OCI-LY7 (cell line): ENCODE data around the gene UBL5. TPM values are rescaled to one million over a fixed set of nuclear protein-coding genes. Genes with fewer than 3 reads are reported as not detected.

Experiments used
- BruUV-seq: library from RNA; stranded (reverse); fragments of 400-500 nt; replicated peaks from 2 replicates; lab custom pipeline; 2021; lab: Mats Ljungman, UMichigan
- CTCF ChIA-PET: fragments of 300-600 bp; sonication (Branson Sonifier 250); formaldehyde crosslinking; loops from one replicate; lab custom pipeline; 2022; ENCODE audit warnings: antibody characterized with exemption; ENCODE audit not compliant: unreplicated experiment; lab: Charles Lee
- POLR2A ChIA-PET: fragments of 300-600 bp; sonication (Branson Sonifier 250); formaldehyde crosslinking; loops from one replicate; lab custom pipeline; 2022; ENCODE audit warnings: antibody characterized with exemption; lab: Charles Lee
- DNase-seq: peaks from one replicate; pipeline ENCODE4 v3.0.0-alpha.2; 2015; ENCODE audit warnings: low spot score
- H2AFZ ChIP-seq: fragments of 200-600 bp; sonication (generic), shearing (Covaris generic); 2 replicates; pipeline ENCODE4 v1.6.1; 2014; ENCODE audit warnings: mild to moderate bottlenecking, antibody characterized with exemption, low read length, moderate library complexity
- H3K27ac ChIP-seq: fragments of 200-600 bp; sonication (generic); 2 replicates; pipeline ENCODE4 v1.5.1; 2014; ENCODE audit warnings: mixed run types, low read depth, mild to moderate bottlenecking, moderate library complexity, low read length, inconsistent platforms; ENCODE audit not compliant: poor library complexity, severe bottlenecking
- H3K36me3 ChIP-seq: fragments of 200-600 bp; sonication (generic); 2 replicates; pipeline ENCODE4 v1.6.1; 2014; ENCODE audit warnings: mild to moderate bottlenecking, antibody characterized with exemption, low read length, moderate library complexity, mixed read lengths; ENCODE audit not compliant: insufficient read depth
- H3K4me1 ChIP-seq: fragments of 200-600 bp; sonication (generic); 2 replicates; pipeline ENCODE4 v1.5.1; 2014; ENCODE audit warnings: mild to moderate bottlenecking, low read length; ENCODE audit not compliant: insufficient read depth, poor library complexity, severe bottlenecking
- H3K4me2 ChIP-seq: fragments of 200-600 bp; sonication (generic); 2 replicates; pipeline ENCODE4 v1.6.1; 2014; ENCODE audit warnings: mild to moderate bottlenecking, low read length
- H3K4me3 ChIP-seq: fragments of 200-600 bp; sonication (generic); 2 replicates; pipeline ENCODE4 v1.5.1; 2014; ENCODE audit warnings: mild to moderate bottlenecking, low read depth, low read length; ENCODE audit not compliant: poor library complexity, severe bottlenecking
- H3K79me2 ChIP-seq: fragments of 200-600 bp; sonication (generic); 2 replicates; pipeline ENCODE4 v1.6.1; 2016; ENCODE audit warnings: low read depth, mild to moderate bottlenecking, low read length, moderate library complexity, mixed read lengths; ENCODE audit not compliant: insufficient read depth
- H3K9me2 ChIP-seq: fragments of 200-600 bp; sonication (generic); 2 replicates; pipeline ENCODE4 v1.6.1; 2016; ENCODE audit warnings: mild to moderate bottlenecking, low read length, mixed read lengths; ENCODE audit not compliant: insufficient read depth
- H3K9me3 ChIP-seq: fragments of 200-600 bp; sonication (generic); 2 replicates; pipeline ENCODE4 v1.6.1; 2014; ENCODE audit warnings: mild to moderate bottlenecking, mixed run types, low read length, mixed read lengths
- H4K20me1 ChIP-seq: fragments of 200-600 bp; sonication (generic); 2 replicates; pipeline ENCODE4 v1.6.1; 2014; ENCODE audit warnings: mild to moderate bottlenecking, antibody characterized with exemption, low read length, moderate library complexity, mixed read lengths; ENCODE audit not compliant: insufficient read depth
- EZH2phosphoT487 ChIP-seq: fragments of 200-600 bp; sonication (generic); IDR thresholded peaks from 2 replicates; pipeline ENCODE4 v1.6.1; 2018; ENCODE audit warnings: low read depth, borderline replicate concordance, mild to moderate bottlenecking, mixed run types, antibody characterized with exemption, low read length, moderate library complexity, mixed read lengths
- intact Hi-C: fragments of 100-400 bp; cut with micrococcal nuclease; formaldehyde crosslinking; loops from one replicate; pipeline ENCODE4 v1.10.0; 2022; ENCODE audit not compliant: unreplicated experiment
- small RNA-seq: library from RNA; depleted of rRNA; stranded (forward); fragments of <200 nt; gene quantifications from one replicate; pipeline ENCODE3, GENCODE V24; 2014
- total RNA-seq, 2 experiments: library from RNA; depleted of rRNA in 1 of 2; stranded (reverse); fragments of >200 nt in 1 of 2; shearing (Covaris generic) in 1 of 2; gene quantifications; 2 replicates each; pipeline ENCODE4 v1.2.3, GENCODE V29; 2014 to 2022
- TF ChIP-seq, protein P1 (sequence below): fragments of 200-600 bp; sonication (generic); conservative IDR thresholded peaks from 2 replicates; pipeline ENCODE4 v1.5.1; 2014; ENCODE audit warnings: mild to moderate bottlenecking, antibody characterized with exemption, low read length, moderate library complexity, mixed read lengths

Gene UBL5
- total RNA-seq, 2 experiments from 2014 or later, result 162 to 323 TPM

DNA sequence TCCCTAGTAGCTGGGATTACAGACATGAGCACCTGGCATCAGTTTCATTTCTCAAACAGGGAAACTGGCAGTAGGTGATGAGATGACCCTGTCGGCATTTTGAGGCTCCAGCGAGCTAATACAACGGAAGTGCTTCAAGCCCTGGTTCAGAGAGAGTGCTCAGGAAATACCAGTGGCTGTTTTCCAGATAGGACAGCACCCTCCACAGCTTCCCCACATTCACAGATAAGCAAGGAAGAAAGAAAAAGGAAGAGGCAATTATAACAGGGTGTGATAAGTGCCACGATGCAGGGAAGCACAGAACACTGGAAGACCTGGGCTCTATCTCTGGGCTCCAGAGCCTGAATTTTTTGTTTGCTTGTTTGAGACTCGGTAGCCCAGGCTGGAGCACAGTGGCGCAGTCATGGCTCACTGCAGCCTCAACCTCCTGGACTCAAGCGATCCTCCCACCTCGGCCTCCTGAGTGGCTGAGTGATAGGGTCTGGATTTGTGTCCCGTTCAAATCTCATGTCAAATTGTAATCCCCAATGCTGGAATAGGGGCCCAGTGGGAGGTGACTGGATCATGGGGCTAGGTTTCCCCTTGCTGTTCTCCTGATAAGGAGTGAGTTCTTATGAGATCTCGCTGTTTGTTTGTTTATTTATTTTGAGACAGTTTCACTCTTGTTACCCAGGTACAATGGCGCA, 50.9 kb downstream of the UBL5 start:
- intact Hi-C loops, result no loop called here
- no peaks in the 10 kb centered on the region for H3K36me3 ChIP-seq
- ChIA-PET POLR2A (no interaction called here), CTCF (interaction anchor here (0.5 kb wide), 1 partner anchor 235 kb away, joined by 3 read pairs; no protein-coding TSS in a partner anchor)
- no peaks in the 10 kb centered on the region for H3K9me2 ChIP-seq
- H3K9me3 ChIP-seq, result no peaks in the 10 kb centered on the region
- H3K27ac ChIP-seq, result no peak overlapping the region
- TF ChIP-seq EZH2phosphoT487, result no peak
- TF ChIP-seq, protein P1, sequence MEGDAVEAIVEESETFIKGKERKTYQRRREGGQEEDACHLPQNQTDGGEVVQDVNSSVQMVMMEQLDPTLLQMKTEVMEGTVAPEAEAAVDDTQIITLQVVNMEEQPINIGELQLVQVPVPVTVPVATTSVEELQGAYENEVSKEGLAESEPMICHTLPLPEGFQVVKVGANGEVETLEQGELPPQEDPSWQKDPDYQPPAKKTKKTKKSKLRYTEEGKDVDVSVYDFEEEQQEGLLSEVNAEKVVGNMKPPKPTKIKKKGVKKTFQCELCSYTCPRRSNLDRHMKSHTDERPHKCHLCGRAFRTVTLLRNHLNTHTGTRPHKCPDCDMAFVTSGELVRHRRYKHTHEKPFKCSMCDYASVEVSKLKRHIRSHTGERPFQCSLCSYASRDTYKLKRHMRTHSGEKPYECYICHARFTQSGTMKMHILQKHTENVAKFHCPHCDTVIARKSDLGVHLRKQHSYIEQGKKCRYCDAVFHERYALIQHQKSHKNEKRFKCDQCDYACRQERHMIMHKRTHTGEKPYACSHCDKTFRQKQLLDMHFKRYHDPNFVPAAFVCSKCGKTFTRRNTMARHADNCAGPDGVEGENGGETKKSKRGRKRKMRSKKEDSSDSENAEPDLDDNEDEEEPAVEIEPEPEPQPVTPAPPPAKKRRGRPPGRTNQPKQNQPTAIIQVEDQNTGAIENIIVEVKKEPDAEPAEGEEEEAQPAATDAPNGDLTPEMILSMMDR, result no peak
- no peaks in the 10 kb centered on the region for H3K79me2 ChIP-seq
- DNase-seq, result no peak
- no peak overlapping the region for H3K4me3 ChIP-seq
- no peak overlapping the region for H3K4me2 ChIP-seq
- no TSS peak for BruUV-seq
- H3K4me1 ChIP-seq, result no peaks in the 10 kb centered on the region
- no peaks in the 10 kb centered on the region for H4K20me1 ChIP-seq
- H2AFZ ChIP-seq, result no peak overlapping the region

Small RNA genes within 50 kb of the gene (small RNA-seq; reads per million reads assigned to genes)
- not detected for gene RF00156

Other genes starting within 250 kb of the UBL5 start
- gene ZNF121, start 243.4 kb upstream of the UBL5 start, total RNA-seq (2014; rRNA removed; shearing (Covaris generic)), result 55.3 and 74.4 TPM in 2 replicates
- gene ZNF121, start 243.4 kb upstream of the UBL5 start, total RNA-seq (2022), result 50.5 and 57.9 TPM in 2 replicates
- 14.9 and 17.3 TPM in 2 replicates for gene ZNF561, start 206.7 kb upstream of the UBL5 start, total RNA-seq (2014; rRNA removed; shearing (Covaris generic))
- 22.2 and 25.3 TPM in 2 replicates for gene ZNF561, start 206.7 kb upstream of the UBL5 start, total RNA-seq (2022)
- 14.9 and 18.1 TPM in 2 replicates for gene ZNF562, start 152.8 kb upstream of the UBL5 start, total RNA-seq (2014; rRNA removed; shearing (Covaris generic))
- gene ZNF562, start 152.8 kb upstream of the UBL5 start, total RNA-seq (2022), result 16.8 and 17.3 TPM in 2 replicates
- 10.6 and 11.7 TPM in 2 replicates for gene ZNF846, start 59.2 kb upstream of the UBL5 start, total RNA-seq (2014; rRNA removed; shearing (Covaris generic))
- gene ZNF846, start 59.2 kb upstream of the UBL5 start, total RNA-seq (2022), result 10.9 and 16.6 TPM in 2 replicates
- 22.3 and 38.7 TPM in 2 replicates for gene FBXL12, start 8.8 kb upstream of the UBL5 start, total RNA-seq (2014; rRNA removed; shearing (Covaris generic))
- 40.6 and 44.4 TPM in 2 replicates for gene FBXL12, start 8.8 kb upstream of the UBL5 start, total RNA-seq (2022)
- gene PIN1, start 7.4 kb downstream of the UBL5 start, total RNA-seq (2014; rRNA removed; shearing (Covaris generic)), result 131 and 137 TPM in 2 replicates
- gene PIN1, start 7.4 kb downstream of the UBL5 start, total RNA-seq (2022), result 86.4 and 86.9 TPM in 2 replicates
- not detected in 2 replicates for gene OLFM2, start 108.6 kb downstream of the UBL5 start, total RNA-seq (2014; rRNA removed; shearing (Covaris generic))
- not detected in 2 replicates for gene OLFM2, start 108.6 kb downstream of the UBL5 start, total RNA-seq (2022)
- gene COL5A3, start 182.6 kb downstream of the UBL5 start, total RNA-seq (2014; rRNA removed; shearing (Covaris generic)), result not detected in 2 replicates
- gene COL5A3, start 182.6 kb downstream of the UBL5 start, total RNA-seq (2022), result not detected in 2 replicates
- not detected in 2 replicates for gene RDH8, start 185.6 kb downstream of the UBL5 start, total RNA-seq (2014; rRNA removed; shearing (Covaris generic))
- gene RDH8, start 185.6 kb downstream of the UBL5 start, total RNA-seq (2022), result not detected in 2 replicates